ENCODE measurements around the gene GBGT1. TPM values are rescaled to one million over a fixed set of nuclear protein-coding genes. Genes with fewer than 3 reads are reported as not detected.
A peak's percentile ranks its signal among the peaks of the same experiment; 100 is the strongest.

Gene GBGT1
- total RNA-seq, 8 experiments from 2014 or later: 0.14 to 2.4 (median 0.75) TPM

- 80 to 100% (median 98%) methylated on average over 1 to 8 of the region's 13 CpGs; no CpG with 5 or more reads in 4 of the 10 experiments for WGBS, 10 experiments
- in situ Hi-C loops (cut with MboI; ENCODE audit: low pct_unique_long_range_greater_than_20kb in 2 of 9, low sequenced_read_pairs in 9 of 9, unreplicated experiment in 9 of 9): no loop called here
- peaks cover 40 to 65% of the 10 kb centered on the region in 2 donors for H3K4me1 ChIP-seq (replicated peaks in 1 of 2)
- peak overlapping the region; percentile 86 to 89 for H3K27ac ChIP-seq
- peak overlapping the region; percentile 19 to 43 (median 27) for H3K4me3 ChIP-seq
- ATAC-seq (replicated peaks in 6 of 8): no peak
Measured at GRCh38 chr9:133143639-133144141, 20.0 kb downstream of the GBGT1 start.

- peak overlapping the region; percentile 10 to 13 for H3K27ac ChIP-seq
- in situ Hi-C loops (cut with MboI; ENCODE audit: low pct_unique_long_range_greater_than_20kb in 2 of 9, low sequenced_read_pairs in 9 of 9, unreplicated experiment in 9 of 9): no loop called here
- peaks cover 40 to 64% of the 10 kb centered on the region in 2 donors for H3K4me1 ChIP-seq (replicated peaks in 1 of 2)
- H3K4me3 ChIP-seq: no peak overlapping the region
- ATAC-seq (replicated peaks in 6 of 8): peak in 6 of 8 experiments; percentile 4 to 44 (median 10)
- 70 to 100% (median 90%) methylated on average over 1 to 6 of the region's 18 CpGs; no CpG with 5 or more reads in 3 of the 10 experiments for WGBS, 10 experiments
Measured at GRCh38 chr9:133142684-133143622, 20.8 kb downstream of the GBGT1 start.

GRCh38 chr9:133141833-133142595 lies 21.7 kb downstream of the GBGT1 start:
- 56 to 90% (median 73%) methylated on average over 2 to 7 of the region's 16 CpGs; no CpG with 5 or more reads in 4 of the 10 experiments for WGBS, 10 experiments
- peaks cover 37 to 57% of the 10 kb centered on the region in 2 donors for H3K4me1 ChIP-seq (replicated peaks in 1 of 2)
- peak in 2 of 8 experiments; percentile 7 to 40 for ATAC-seq (replicated peaks in 6 of 8)
- no peak overlapping the region for H3K4me3 ChIP-seq
- in situ Hi-C loops (cut with MboI; ENCODE audit: low pct_unique_long_range_greater_than_20kb in 2 of 9, low sequenced_read_pairs in 9 of 9, unreplicated experiment in 9 of 9): no loop called here
- no peak overlapping the region for H3K27ac ChIP-seq

- in situ Hi-C loops (cut with MboI; ENCODE audit: low pct_unique_long_range_greater_than_20kb in 2 of 9, low sequenced_read_pairs in 9 of 9, unreplicated experiment in 9 of 9): no loop called here
- Histone ChIP-seq H3K4me1 (replicated peaks in 1 of 2) (peaks cover 31 to 53% of the 10 kb centered on the region in 2 donors), H3K27ac (no peak overlapping the region), H3K4me3 (no peak overlapping the region)
- WGBS, 10 experiments: 92 to 100% methylated on average over 1 to 5 of the region's 14 CpGs; no CpG with 5 or more reads in 8 of the 10 experiments
- ATAC-seq (replicated peaks in 6 of 8): no peak
Measured at GRCh38 chr9:133140606-133141005, 23.1 kb downstream of the GBGT1 start.

GRCh38 chr9:133140174-133140505 lies 23.6 kb downstream of the GBGT1 start:
- WGBS, 10 experiments: no CpG with 5 or more reads among the region's 4 CpGs
- in situ Hi-C loops (cut with MboI; ENCODE audit: low pct_unique_long_range_greater_than_20kb in 2 of 9, low sequenced_read_pairs in 9 of 9, unreplicated experiment in 9 of 9): no loop called here
- H3K27ac ChIP-seq: no peak overlapping the region
- no peak overlapping the region for H3K4me3 ChIP-seq
- ATAC-seq (replicated peaks in 6 of 8): no peak
- peaks cover 31 to 53% of the 10 kb centered on the region in 2 donors for H3K4me1 ChIP-seq (replicated peaks in 1 of 2)

- Histone ChIP-seq H3K4me3 (no peak overlapping the region), H3K27ac (no peak overlapping the region), H3K4me1 (replicated peaks in 1 of 2) (peaks cover 25 to 51% of the 10 kb centered on the region in 2 donors)
- in situ Hi-C loops (cut with MboI; ENCODE audit: low pct_unique_long_range_greater_than_20kb in 2 of 9, low sequenced_read_pairs in 9 of 9, unreplicated experiment in 9 of 9): no loop called here
- ATAC-seq (replicated peaks in 6 of 8): peak in 1 of 8 experiments; percentile 8
- 71 to 100% (median 98%) methylated on average over 1 to 8 of the region's 24 CpGs; no CpG with 5 or more reads in 5 of the 10 experiments for WGBS, 10 experiments
Measured at GRCh38 chr9:133139246-133140173, 24.2 kb downstream of the GBGT1 start.

GRCh38 chr9:133137451-133138231 lies 26.1 kb downstream of the GBGT1 start:
- Histone ChIP-seq H3K4me1 (replicated peaks in 1 of 2) (peaks cover 27 to 51% of the 10 kb centered on the region in 2 donors), H3K4me3 (no peak overlapping the region), H3K27ac (no peak overlapping the region)
- in situ Hi-C loops (cut with MboI; ENCODE audit: low pct_unique_long_range_greater_than_20kb in 2 of 9, low sequenced_read_pairs in 9 of 9, unreplicated experiment in 9 of 9): no loop called here
- 80 to 100% methylated on average over 2 to 4 of the region's 16 CpGs; no CpG with 5 or more reads in 8 of the 10 experiments for WGBS, 10 experiments
- ATAC-seq (replicated peaks in 6 of 8): no peak

GRCh38 chr9:133135146-133135745 lies 28.5 kb downstream of the GBGT1 start:
- Histone ChIP-seq H3K4me1 (replicated peaks in 1 of 2) (peaks cover 20 to 36% of the 10 kb centered on the region in 2 donors), H3K4me3 (no peak overlapping the region), H3K27ac (peak overlapping the region in 1 of 2 donors; percentile 99)
- peak in 4 of 8 experiments; percentile 6 to 45 (median 23) for ATAC-seq (replicated peaks in 6 of 8)
- 0 to 40% (median 33%) methylated on average over 1 to 2 of the region's 8 CpGs; no CpG with 5 or more reads in 7 of the 10 experiments for WGBS, 10 experiments
- in situ Hi-C loops (cut with MboI; ENCODE audit: low pct_unique_long_range_greater_than_20kb in 2 of 9, low sequenced_read_pairs in 9 of 9, unreplicated experiment in 9 of 9): no loop called here

- peak overlapping the region; percentile 98 to 99 for H3K27ac ChIP-seq
- H3K4me3 ChIP-seq: no peak overlapping the region
- ATAC-seq (replicated peaks in 6 of 8): no peak
- 30 to 100% (median 92%) methylated on average over 2 to 10 of the region's 11 CpGs; no CpG with 5 or more reads in 2 of the 10 experiments for WGBS, 10 experiments
- H3K4me1 ChIP-seq (replicated peaks in 1 of 2): peaks cover 20 to 30% of the 10 kb centered on the region in 2 donors
- in situ Hi-C loops (cut with MboI; ENCODE audit: low pct_unique_long_range_greater_than_20kb in 2 of 9, low sequenced_read_pairs in 9 of 9, unreplicated experiment in 9 of 9): no loop called here
Measured at GRCh38 chr9:133134388-133135145, 29.1 kb downstream of the GBGT1 start.

GRCh38 chr9:133133681-133134387 lies 29.9 kb downstream of the GBGT1 start:
- H3K27ac ChIP-seq: peak overlapping the region; percentile 98 to 99
- peak; percentile 78 to 94 (median 82) for ATAC-seq (replicated peaks in 6 of 8)
- H3K4me1 ChIP-seq (replicated peaks in 1 of 2): peaks cover 20 to 29% of the 10 kb centered on the region in 2 donors
- no peak overlapping the region for H3K4me3 ChIP-seq
- in situ Hi-C loops (cut with MboI; ENCODE audit: low pct_unique_long_range_greater_than_20kb in 2 of 9, low sequenced_read_pairs in 9 of 9, unreplicated experiment in 9 of 9): no loop called here
- 20 to 89% (median 67%) methylated on average over 1 to 6 of the region's 21 CpGs; no CpG with 5 or more reads in 4 of the 10 experiments for WGBS, 10 experiments

Data from motor neuron (in vitro differentiated cells).